Esophagus muscularis mucosa (tissue), 4 donors: ENCODE measurements around the gene GPS2.

Experiments
- EP300 ChIP-seq: sonication (generic); formaldehyde crosslinking; IDR thresholded peaks from one replicate; pipeline ENCODE4 v1.6.1; 2017; ENCODE audit warnings: antibody characterized with exemption
- POLR2A ChIP-seq: fragments of 450-650 bp; IDR thresholded peaks from one replicate; pipeline ENCODE4 v1.6.1; 2017; ENCODE audit warnings: antibody characterized with exemption, moderate library complexity, mild to moderate bottlenecking, low read depth
- POLR2AphosphoS5 ChIP-seq, 2 donors: sonication (generic); formaldehyde crosslinking; IDR thresholded peaks; one replicate each; pipeline ENCODE4 v1.6.1; 2017; ENCODE audit warnings: antibody characterized with exemption in 2 of 2
- TF ChIP-seq, protein P1 (sequence below), 3 experiments: fragments of 200-600 bp in 2 of 3; fragments of 450-650 bp in 1 of 3; sonication (generic) in 2 of 3; IDR thresholded peaks; one replicate each; pipeline ENCODE4 v1.5.1; 2017 to 2019; ENCODE audit warnings: antibody characterized with exemption in 3 of 3, mild to moderate bottlenecking in 2 of 3, moderate library complexity in 1 of 3

DNA sequence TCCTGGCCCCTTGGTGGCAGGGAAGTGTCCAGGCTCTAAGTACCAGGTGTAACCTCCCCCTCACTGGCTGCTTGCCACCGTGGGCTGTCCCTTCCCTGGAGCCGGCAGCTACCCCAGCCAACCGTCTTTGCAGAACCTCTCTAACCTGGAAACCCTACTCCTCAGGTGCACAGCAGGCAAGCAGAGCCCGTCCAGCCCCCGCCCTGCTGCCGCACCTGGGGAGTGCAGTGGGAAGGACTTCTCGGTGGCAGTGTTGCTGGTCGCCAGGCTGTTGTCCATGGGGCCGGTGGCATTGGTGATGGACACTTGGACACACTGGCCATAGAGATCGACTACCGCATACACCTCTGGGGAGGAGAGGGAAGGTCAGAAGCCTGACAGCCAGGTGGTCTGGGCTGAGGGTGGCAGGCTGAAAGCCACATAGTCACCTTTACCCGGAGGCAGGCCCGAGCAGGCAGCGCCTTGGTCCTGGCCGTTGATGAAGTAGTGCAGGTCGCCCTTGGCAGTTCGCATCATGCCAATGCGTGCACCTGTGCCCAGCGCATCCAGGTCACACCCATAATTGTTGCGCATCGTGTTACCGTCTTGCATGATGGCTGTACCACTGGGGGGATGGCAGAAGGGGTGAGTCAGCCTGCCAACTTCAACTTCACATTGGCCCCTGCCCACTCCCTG is 7.5 kb upstream of the GPS2 start:
- TF ChIP-seq, protein P1, sequence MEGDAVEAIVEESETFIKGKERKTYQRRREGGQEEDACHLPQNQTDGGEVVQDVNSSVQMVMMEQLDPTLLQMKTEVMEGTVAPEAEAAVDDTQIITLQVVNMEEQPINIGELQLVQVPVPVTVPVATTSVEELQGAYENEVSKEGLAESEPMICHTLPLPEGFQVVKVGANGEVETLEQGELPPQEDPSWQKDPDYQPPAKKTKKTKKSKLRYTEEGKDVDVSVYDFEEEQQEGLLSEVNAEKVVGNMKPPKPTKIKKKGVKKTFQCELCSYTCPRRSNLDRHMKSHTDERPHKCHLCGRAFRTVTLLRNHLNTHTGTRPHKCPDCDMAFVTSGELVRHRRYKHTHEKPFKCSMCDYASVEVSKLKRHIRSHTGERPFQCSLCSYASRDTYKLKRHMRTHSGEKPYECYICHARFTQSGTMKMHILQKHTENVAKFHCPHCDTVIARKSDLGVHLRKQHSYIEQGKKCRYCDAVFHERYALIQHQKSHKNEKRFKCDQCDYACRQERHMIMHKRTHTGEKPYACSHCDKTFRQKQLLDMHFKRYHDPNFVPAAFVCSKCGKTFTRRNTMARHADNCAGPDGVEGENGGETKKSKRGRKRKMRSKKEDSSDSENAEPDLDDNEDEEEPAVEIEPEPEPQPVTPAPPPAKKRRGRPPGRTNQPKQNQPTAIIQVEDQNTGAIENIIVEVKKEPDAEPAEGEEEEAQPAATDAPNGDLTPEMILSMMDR (IDR thresholded peaks at IDR 0.05) = no peak
- TF ChIP-seq POLR2A = no peak
- no peak for TF ChIP-seq EP300
- no peak for TF ChIP-seq POLR2AphosphoS5 (IDR thresholded peaks at IDR 0.05)
